AG09309 (cell line): ENCODE measurements around the gene CRY1.

Experiments
- DNase-seq: peaks from one replicate; pipeline ENCODE4 v3.0.0-alpha.2; 2010; ENCODE audit warnings: low read depth
- H3K4me3 ChIP-seq: 2 replicates; pipeline ENCODE4 v1.5.1; 2011; ENCODE audit warnings: mild to moderate bottlenecking, low read depth, low read length, moderate library complexity; ENCODE audit not compliant: control insufficient read depth
- CTCF ChIP-seq: IDR thresholded peaks from 2 replicates; pipeline ENCODE4 v1.5.1; 2011; ENCODE audit warnings: mild to moderate bottlenecking, low read depth, low read length, inconsistent platforms; ENCODE audit not compliant: insufficient read depth, control insufficient read depth; ENCODE audit errors: missing control alignments

The CRY1 gene

GRCh38 chr12:106986135-106986534 is 107.2 kb downstream of the CRY1 start:
- H3K4me3 ChIP-seq = peak overlapping the region; percentile 78
- no peak for TF ChIP-seq CTCF
- no peak for DNase-seq

GRCh38 chr12:106985479-106985878 is 107.9 kb downstream of the CRY1 start:
- no peak for TF ChIP-seq CTCF

GRCh38 chr12:106984588-106985137 is 108.7 kb downstream of the CRY1 start:
- no peak overlapping the region for H3K4me3 ChIP-seq
- no peak for DNase-seq
- no peak for TF ChIP-seq CTCF

More at GRCh38 chr12:106985479-106985878, 107.9 kb downstream of the CRY1 start:
- DNase-seq = no peak
- no peak overlapping the region for H3K4me3 ChIP-seq

GRCh38 chr12:106982229-106982628 is 111.1 kb downstream of the CRY1 start:
- no peak for DNase-seq
- no peak overlapping the region for H3K4me3 ChIP-seq
- no peak for TF ChIP-seq CTCF

- DNase-seq = no peak
- no peak overlapping the region for H3K4me3 ChIP-seq
- no peak for TF ChIP-seq CTCF
Observed at GRCh38 chr12:106981788-106982187, 111.6 kb downstream of the CRY1 start.

- no peak for DNase-seq
- H3K4me3 ChIP-seq = no peak overlapping the region
- no peak for TF ChIP-seq CTCF
Observed at GRCh38 chr12:106980944-106981343, 112.4 kb downstream of the CRY1 start.
